ENCODE results near the gene DLG5. TPM values are rescaled to one million over a fixed set of nuclear protein-coding genes. Genes with fewer than 3 reads are reported as not detected.

The DLG5 gene
- total and polyA plus RNA-seq, 10 of the 15 experiments (the other 5 are each of a cell fraction or from before 2014, with no cell fraction given), result 0.18 to 6.6 (median 2.7) TPM

DNA sequence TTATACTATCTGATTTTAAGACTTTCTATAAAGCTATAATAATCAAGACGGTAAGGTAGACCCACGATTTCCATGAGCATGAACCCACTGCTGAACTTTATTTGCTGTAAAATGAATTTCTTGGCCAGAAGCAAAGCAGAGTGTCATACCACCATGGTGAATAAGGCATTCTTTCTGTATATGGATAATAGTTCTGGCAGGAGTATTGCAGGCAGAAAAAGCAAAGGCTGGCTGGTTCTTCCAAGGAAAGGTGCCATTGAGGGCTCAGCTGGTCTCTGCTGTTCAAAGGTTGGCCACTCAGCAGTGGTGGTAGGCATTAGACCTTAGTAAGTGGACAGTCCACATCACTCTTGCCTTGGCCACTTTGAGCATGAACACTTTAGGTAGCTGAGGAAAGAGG lies 184.8 kb downstream of the DLG5 start (continued):
- TF ChIP-seq, protein P1, sequence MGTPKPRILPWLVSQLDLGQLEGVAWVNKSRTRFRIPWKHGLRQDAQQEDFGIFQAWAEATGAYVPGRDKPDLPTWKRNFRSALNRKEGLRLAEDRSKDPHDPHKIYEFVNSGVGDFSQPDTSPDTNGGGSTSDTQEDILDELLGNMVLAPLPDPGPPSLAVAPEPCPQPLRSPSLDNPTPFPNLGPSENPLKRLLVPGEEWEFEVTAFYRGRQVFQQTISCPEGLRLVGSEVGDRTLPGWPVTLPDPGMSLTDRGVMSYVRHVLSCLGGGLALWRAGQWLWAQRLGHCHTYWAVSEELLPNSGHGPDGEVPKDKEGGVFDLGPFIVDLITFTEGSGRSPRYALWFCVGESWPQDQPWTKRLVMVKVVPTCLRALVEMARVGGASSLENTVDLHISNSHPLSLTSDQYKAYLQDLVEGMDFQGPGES (IDR thresholded peaks at IDR 0.05), result no peak
- TF ChIP-seq, protein P2, sequence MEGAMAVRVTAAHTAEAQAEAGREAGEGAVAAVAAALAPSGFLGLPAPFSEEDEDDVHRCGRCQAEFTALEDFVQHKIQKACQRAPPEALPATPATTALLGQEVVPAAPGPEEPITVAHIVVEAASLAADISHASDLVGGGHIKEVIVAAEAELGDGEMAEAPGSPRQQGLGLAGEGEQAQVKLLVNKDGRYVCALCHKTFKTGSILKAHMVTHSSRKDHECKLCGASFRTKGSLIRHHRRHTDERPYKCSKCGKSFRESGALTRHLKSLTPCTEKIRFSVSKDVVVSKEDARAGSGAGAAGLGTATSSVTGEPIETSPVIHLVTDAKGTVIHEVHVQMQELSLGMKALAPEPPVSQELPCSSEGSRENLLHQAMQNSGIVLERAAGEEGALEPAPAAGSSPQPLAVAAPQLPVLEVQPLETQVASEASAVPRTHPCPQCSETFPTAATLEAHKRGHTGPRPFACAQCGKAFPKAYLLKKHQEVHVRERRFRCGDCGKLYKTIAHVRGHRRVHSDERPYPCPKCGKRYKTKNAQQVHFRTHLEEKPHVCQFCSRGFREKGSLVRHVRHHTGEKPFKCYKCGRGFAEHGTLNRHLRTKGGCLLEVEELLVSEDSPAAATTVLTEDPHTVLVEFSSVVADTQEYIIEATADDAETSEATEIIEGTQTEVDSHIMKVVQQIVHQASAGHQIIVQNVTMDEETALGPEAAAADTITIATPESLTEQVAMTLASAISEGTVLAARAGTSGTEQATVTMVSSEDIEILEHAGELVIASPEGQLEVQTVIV (IDR thresholded peaks at IDR 0.05; ENCODE audit: borderline replicate concordance, partially characterized antibody), result no peak

Small RNAs within 50 kb of the gene (small RNA-seq; reads per million reads assigned to genes)
- not detected for gene RF00017
- not detected for gene RN7SL284P
- not detected for gene RNU6-1266P

Other genes starting within 250 kb of the DLG5 start
- 14.9 and 17.5 TPM in 2 replicates for gene POLR3A, start 102.8 kb upstream of the DLG5 start, total RNA-seq (2014; rRNA removed)
- gene POLR3A, start 102.8 kb upstream of the DLG5 start, total RNA-seq (2014; rRNA removed; fragmentation: Illumina TruSeq; extraction: Trizol), result 11.7 and 12.9 TPM in 2 replicates
- 16.8 and 20.4 TPM in 2 replicates for gene POLR3A, start 102.8 kb upstream of the DLG5 start, total RNA-seq (2021)
- 10.5 and 11.6 TPM in 2 replicates for gene POLR3A, start 102.8 kb upstream of the DLG5 start, polyA plus RNA-seq (2011; rRNA removed)
- gene POLR3A, start 102.8 kb upstream of the DLG5 start, polyA plus RNA-seq (2014; fragmentation: Illumina TruSeq; extraction: Trizol), result 15.8 and 16.4 TPM in 2 replicates
- gene POLR3A, start 102.8 kb upstream of the DLG5 start, polyA plus RNA-seq (2014; fragmentation: Nextera tagmentation; extraction: Ambion mirVana), result 1 to 10 TPM; 5.4 to 6.6 TPM
- gene POLR3A, start 102.8 kb upstream of the DLG5 start, polyA plus RNA-seq (2014; rRNA removed), result 12.2 and 12.3 TPM in 2 replicates
- gene POLR3A, start 102.8 kb upstream of the DLG5 start, polyA plus RNA-seq (2016; fragmentation: Nextera tagmentation; extraction: Ambion mirVana), result 10 to 100 TPM; 18.4 to 19.2 TPM
- gene RPS24, start 107.1 kb upstream of the DLG5 start, total RNA-seq (2014; rRNA removed), result 2,411 and 2,802 TPM in 2 replicates
- gene RPS24, start 107.1 kb upstream of the DLG5 start, total RNA-seq (2014; rRNA removed; fragmentation: Illumina TruSeq; extraction: Trizol), result 6,566 and 6,639 TPM in 2 replicates
- 1,928 and 2,010 TPM in 2 replicates for gene RPS24, start 107.1 kb upstream of the DLG5 start, total RNA-seq (2021)
- 4,949 and 6,080 TPM in 2 replicates for gene RPS24, start 107.1 kb upstream of the DLG5 start, polyA plus RNA-seq (2011; rRNA removed)
- gene RPS24, start 107.1 kb upstream of the DLG5 start, polyA plus RNA-seq (2014; fragmentation: Illumina TruSeq; extraction: Trizol), result 7,285 and 11,010 TPM in 2 replicates
- 1,000 to 10,000 TPM; 2,040 to 2,048 TPM for gene RPS24, start 107.1 kb upstream of the DLG5 start, polyA plus RNA-seq (2014; fragmentation: Nextera tagmentation; extraction: Ambion mirVana)
- gene RPS24, start 107.1 kb upstream of the DLG5 start, polyA plus RNA-seq (2014; rRNA removed), result 3,560 and 4,462 TPM in 2 replicates
- gene RPS24, start 107.1 kb upstream of the DLG5 start, polyA plus RNA-seq (2016; fragmentation: Nextera tagmentation; extraction: Ambion mirVana), result 1,000 to 10,000 TPM; 1,343 to 1,367 TPM